ENCODE data around the gene DECR2. TPM values are rescaled to one million over a fixed set of nuclear protein-coding genes. Genes with fewer than 3 reads are reported as not detected.
A peak's percentile ranks its signal among the peaks of the same experiment; 100 is the strongest.

DECR2 gene
- total and polyA plus RNA-seq, 10 of the 15 experiments (the other 5 are each of a cell fraction or from before 2014, with no cell fraction given) = 0.53 to 20.3 (median 6.0) TPM

DNA sequence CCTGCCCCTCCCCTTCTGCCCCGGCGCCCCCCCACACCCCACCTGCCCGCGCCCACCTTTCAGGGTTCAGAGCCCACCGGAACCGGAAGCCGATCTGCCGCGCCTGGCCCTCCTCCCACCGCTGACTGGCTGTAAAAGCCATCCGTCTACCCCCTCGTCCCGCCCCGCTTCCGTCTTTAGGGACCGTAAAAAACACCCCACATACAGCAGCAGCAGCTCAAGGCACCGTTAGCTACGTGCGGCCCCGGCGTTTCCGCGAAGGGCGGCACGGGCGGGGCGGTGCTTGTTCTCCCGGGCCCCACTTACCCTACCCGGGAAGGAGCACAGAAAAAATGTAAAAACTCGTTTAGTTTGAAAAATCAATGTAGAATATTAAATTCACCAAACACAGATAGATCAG is 31.2 kb upstream of the DECR2 start, which contains the start of gene MRPL28 (continued):
- TF ChIP-seq, protein P1, sequence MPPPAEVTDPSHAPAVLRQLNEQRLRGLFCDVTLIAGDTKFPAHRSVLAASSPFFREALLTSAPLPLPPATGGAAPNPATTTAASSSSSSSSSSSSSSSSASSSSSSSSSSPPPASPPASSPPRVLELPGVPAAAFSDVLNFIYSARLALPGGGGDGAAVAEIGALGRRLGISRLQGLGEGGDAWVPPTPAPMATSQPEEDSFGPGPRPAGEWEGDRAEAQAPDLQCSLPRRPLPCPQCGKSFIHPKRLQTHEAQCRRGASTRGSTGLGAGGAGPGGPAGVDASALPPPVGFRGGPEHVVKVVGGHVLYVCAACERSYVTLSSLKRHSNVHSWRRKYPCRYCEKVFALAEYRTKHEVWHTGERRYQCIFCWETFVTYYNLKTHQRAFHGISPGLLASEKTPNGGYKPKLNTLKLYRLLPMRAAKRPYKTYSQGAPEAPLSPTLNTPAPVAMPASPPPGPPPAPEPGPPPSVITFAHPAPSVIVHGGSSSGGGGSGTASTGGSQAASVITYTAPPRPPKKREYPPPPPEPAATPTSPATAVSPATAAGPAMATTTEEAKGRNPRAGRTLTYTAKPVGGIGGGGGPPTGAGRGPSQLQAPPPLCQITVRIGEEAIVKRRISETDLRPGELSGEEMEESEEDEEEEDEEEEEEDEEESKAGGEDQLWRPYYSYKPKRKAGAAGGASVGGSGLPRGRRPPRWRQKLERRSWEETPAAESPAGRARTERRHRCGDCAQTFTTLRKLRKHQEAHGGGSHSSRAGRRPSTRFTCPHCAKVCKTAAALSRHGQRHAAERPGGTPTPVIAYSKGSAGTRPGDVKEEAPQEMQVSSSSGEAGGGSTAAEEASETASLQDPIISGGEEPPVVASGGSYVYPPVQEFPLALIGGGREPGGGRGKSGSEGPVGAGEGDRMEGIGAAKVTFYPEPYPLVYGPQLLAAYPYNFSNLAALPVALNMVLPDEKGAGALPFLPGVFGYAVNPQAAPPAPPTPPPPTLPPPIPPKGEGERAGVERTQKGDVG (CRISPR knock-in tag; IDR thresholded peaks at IDR 0.05) = no peak
- peak; percentile 90 for TF ChIP-seq CHD2 (IDR thresholded peaks at IDR 0.05; ENCODE audit: borderline replicate concordance, low read depth, low read length)
- TF ChIP-seq, protein P2, sequence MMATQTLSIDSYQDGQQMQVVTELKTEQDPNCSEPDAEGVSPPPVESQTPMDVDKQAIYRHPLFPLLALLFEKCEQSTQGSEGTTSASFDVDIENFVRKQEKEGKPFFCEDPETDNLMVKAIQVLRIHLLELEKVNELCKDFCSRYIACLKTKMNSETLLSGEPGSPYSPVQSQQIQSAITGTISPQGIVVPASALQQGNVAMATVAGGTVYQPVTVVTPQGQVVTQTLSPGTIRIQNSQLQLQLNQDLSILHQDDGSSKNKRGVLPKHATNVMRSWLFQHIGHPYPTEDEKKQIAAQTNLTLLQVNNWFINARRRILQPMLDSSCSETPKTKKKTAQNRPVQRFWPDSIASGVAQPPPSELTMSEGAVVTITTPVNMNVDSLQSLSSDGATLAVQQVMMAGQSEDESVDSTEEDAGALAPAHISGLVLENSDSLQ (IDR thresholded peaks at IDR 0.05) = peak; percentile 99
- TF ChIP-seq BCL11A (IDR thresholded peaks at IDR 0.05; ENCODE audit: low read depth, low read length) = no peak
- TF ChIP-seq CREM (IDR thresholded peaks at IDR 0.05; ENCODE audit: low read depth) = peak; percentile 79
- no peak for TF ChIP-seq NR2F1 (conservative IDR thresholded peaks at IDR 0.05)
- TF ChIP-seq RAD21 (IDR thresholded peaks at IDR 0.05; ENCODE audit: insufficient read depth, low read depth, low read length) = no peak
- TF ChIP-seq ATF7 (IDR thresholded peaks at IDR 0.05; ENCODE audit: low read depth) = peak; percentile 13; the same call in 1 of the 2 replicates
- TF ChIP-seq ZNF24 (IDR thresholded peaks at IDR 0.05) = no peak
- TF ChIP-seq NR2C1 (IDR thresholded peaks at IDR 0.05) = peak; percentile 89
- TF ChIP-seq, protein P3, sequence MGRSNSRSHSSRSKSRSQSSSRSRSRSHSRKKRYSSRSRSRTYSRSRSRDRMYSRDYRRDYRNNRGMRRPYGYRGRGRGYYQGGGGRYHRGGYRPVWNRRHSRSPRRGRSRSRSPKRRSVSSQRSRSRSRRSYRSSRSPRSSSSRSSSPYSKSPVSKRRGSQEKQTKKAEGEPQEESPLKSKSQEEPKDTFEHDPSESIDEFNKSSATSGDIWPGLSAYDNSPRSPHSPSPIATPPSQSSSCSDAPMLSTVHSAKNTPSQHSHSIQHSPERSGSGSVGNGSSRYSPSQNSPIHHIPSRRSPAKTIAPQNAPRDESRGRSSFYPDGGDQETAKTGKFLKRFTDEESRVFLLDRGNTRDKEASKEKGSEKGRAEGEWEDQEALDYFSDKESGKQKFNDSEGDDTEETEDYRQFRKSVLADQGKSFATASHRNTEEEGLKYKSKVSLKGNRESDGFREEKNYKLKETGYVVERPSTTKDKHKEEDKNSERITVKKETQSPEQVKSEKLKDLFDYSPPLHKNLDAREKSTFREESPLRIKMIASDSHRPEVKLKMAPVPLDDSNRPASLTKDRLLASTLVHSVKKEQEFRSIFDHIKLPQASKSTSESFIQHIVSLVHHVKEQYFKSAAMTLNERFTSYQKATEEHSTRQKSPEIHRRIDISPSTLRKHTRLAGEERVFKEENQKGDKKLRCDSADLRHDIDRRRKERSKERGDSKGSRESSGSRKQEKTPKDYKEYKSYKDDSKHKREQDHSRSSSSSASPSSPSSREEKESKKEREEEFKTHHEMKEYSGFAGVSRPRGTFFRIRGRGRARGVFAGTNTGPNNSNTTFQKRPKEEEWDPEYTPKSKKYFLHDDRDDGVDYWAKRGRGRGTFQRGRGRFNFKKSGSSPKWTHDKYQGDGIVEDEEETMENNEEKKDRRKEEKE (IDR thresholded peaks at IDR 0.05) = no peak
- no peak for TF ChIP-seq SREBF2 (IDR thresholded peaks at IDR 0.05; ENCODE audit: low read length)
- TF ChIP-seq HCFC1 (IDR thresholded peaks at IDR 0.05; ENCODE audit: low read length) = peak; percentile 51
- TF ChIP-seq, protein P4, sequence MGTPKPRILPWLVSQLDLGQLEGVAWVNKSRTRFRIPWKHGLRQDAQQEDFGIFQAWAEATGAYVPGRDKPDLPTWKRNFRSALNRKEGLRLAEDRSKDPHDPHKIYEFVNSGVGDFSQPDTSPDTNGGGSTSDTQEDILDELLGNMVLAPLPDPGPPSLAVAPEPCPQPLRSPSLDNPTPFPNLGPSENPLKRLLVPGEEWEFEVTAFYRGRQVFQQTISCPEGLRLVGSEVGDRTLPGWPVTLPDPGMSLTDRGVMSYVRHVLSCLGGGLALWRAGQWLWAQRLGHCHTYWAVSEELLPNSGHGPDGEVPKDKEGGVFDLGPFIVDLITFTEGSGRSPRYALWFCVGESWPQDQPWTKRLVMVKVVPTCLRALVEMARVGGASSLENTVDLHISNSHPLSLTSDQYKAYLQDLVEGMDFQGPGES (IDR thresholded peaks at IDR 0.05) = peak; percentile 94
- no peak for TF ChIP-seq NFYA (IDR thresholded peaks at IDR 0.05; ENCODE audit: borderline replicate concordance, low read depth, low read length)
- no peak for TF ChIP-seq FOXK2 (IDR thresholded peaks at IDR 0.05)
- TF ChIP-seq SPI1 (IDR thresholded peaks at IDR 0.05; ENCODE audit: borderline replicate concordance, insufficient read depth, low read depth, low read length) = no peak
- TF ChIP-seq, protein P5, sequence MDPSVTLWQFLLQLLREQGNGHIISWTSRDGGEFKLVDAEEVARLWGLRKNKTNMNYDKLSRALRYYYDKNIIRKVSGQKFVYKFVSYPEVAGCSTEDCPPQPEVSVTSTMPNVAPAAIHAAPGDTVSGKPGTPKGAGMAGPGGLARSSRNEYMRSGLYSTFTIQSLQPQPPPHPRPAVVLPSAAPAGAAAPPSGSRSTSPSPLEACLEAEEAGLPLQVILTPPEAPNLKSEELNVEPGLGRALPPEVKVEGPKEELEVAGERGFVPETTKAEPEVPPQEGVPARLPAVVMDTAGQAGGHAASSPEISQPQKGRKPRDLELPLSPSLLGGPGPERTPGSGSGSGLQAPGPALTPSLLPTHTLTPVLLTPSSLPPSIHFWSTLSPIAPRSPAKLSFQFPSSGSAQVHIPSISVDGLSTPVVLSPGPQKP (IDR thresholded peaks at IDR 0.05; ENCODE audit: low read depth, low read length) = peak; percentile 64
- no peak for TF ChIP-seq SUPT20H (IDR thresholded peaks at IDR 0.05; ENCODE audit: borderline replicate concordance, control insufficient read depth, low read depth, low read length)
- no peak for TF ChIP-seq BMI1 (IDR thresholded peaks at IDR 0.05; ENCODE audit: borderline replicate concordance)
- no peak for TF ChIP-seq MEF2A (IDR thresholded peaks at IDR 0.05; ENCODE audit: insufficient read depth, low read depth, low read length)
- no peak for TF ChIP-seq ZNF274 (IDR thresholded peaks at IDR 0.05; ENCODE audit: insufficient read depth, insufficient read length)

Measured in GM12878 (cell line).